ENCODE measurements around the gene SLC16A2.

The SLC16A2 gene

GRCh38 chrX:74431797-74432196 is 10.5 kb downstream of the SLC16A2 start:
- no peak for TF ChIP-seq SPI1 (IDR thresholded peaks at IDR 0.05; ENCODE audit: borderline replicate concordance, low read depth)
- no peak for TF ChIP-seq REST (IDR thresholded peaks at IDR 0.05; ENCODE audit: insufficient replicate concordance, low read depth)
- no peak for TF ChIP-seq POLR2AphosphoS5 (IDR thresholded peaks at IDR 0.05; ENCODE audit: low read depth)
- no peak for TF ChIP-seq GABPA (IDR thresholded peaks at IDR 0.05; ENCODE audit: low read depth)
- no peak for TF ChIP-seq CTCF (IDR thresholded peaks at IDR 0.05; ENCODE audit: insufficient read depth, low read length)
- no peak for DNase-seq (ENCODE audit: low read depth in 1 of 2, low spot score in 1 of 2)
- H3K27me3 ChIP-seq (ENCODE audit: insufficient read depth, poor library complexity, severe bottlenecking): no peaks in the 10 kb centered on the region
- no peak overlapping the region for H3K4me3 ChIP-seq (replicated peaks; ENCODE audit: insufficient read depth, low read length)
- no peak overlapping the region for H3K27ac ChIP-seq (replicated peaks)

- no peak for DNase-seq (ENCODE audit: low read depth in 1 of 2, low spot score in 1 of 2)
- Histone ChIP-seq H3K27me3 (ENCODE audit: insufficient read depth, poor library complexity, severe bottlenecking) (no peaks in the 10 kb centered on the region), H3K4me3 (replicated peaks; ENCODE audit: insufficient read depth, low read length) (no peak overlapping the region)
These were observed 13.0 kb downstream of the SLC16A2 start for GRCh38 chrX:74434336-74434735.

GRCh38 chrX:74437530-74437929 is 16.2 kb downstream of the SLC16A2 start:
- TF ChIP-seq POLR2AphosphoS5 (IDR thresholded peaks at IDR 0.05; ENCODE audit: low read depth): no peak
- no peak for TF ChIP-seq REST (IDR thresholded peaks at IDR 0.05; ENCODE audit: insufficient replicate concordance, low read depth)
- no peak for TF ChIP-seq CTCF (IDR thresholded peaks at IDR 0.05; ENCODE audit: insufficient read depth, low read length)
- H3K27me3 ChIP-seq (ENCODE audit: insufficient read depth, poor library complexity, severe bottlenecking): no peaks in the 10 kb centered on the region

More at GRCh38 chrX:74434336-74434735, 13.0 kb downstream of the SLC16A2 start:
- TF ChIP-seq SPI1 (IDR thresholded peaks at IDR 0.05; ENCODE audit: borderline replicate concordance, low read depth) (no peak), REST (IDR thresholded peaks at IDR 0.05; ENCODE audit: insufficient replicate concordance, low read depth) (no peak), POLR2AphosphoS5 (IDR thresholded peaks at IDR 0.05; ENCODE audit: low read depth) (no peak), CTCF (IDR thresholded peaks at IDR 0.05; ENCODE audit: insufficient read depth, low read length) (no peak), GABPA (IDR thresholded peaks at IDR 0.05; ENCODE audit: low read depth) (no peak)
- no peak overlapping the region for H3K27ac ChIP-seq (replicated peaks)

More at GRCh38 chrX:74437530-74437929, 16.2 kb downstream of the SLC16A2 start:
- Histone ChIP-seq H3K27ac (replicated peaks) (no peak overlapping the region), H3K4me3 (replicated peaks; ENCODE audit: insufficient read depth, low read length) (no peak overlapping the region)
- no peak for DNase-seq (ENCODE audit: low read depth in 1 of 2, low spot score in 1 of 2)

Data from HL-60 (cell line).